SU-DHL-6 (cell line): ENCODE measurements around the gene GPX8.

Source experiments
- CTCF ChIP-seq: fragments of 200-600 bp; sonication (generic); IDR thresholded peaks from one replicate; pipeline ENCODE4 v1.5.1; 2017; ENCODE audit warnings: antibody characterized with exemption, mild to moderate bottlenecking, low read length, moderate library complexity; ENCODE audit not compliant: insufficient read depth, poor library complexity, severe bottlenecking
- EZH2phosphoT487 ChIP-seq: fragments of 200-600 bp; sonication (generic), shearing (Covaris generic); conservative IDR thresholded peaks from 2 replicates; pipeline ENCODE4 v1.6.1; 2018; ENCODE audit warnings: mild to moderate bottlenecking, antibody characterized with exemption, low read length, moderate library complexity, mixed read lengths

- no peak for TF ChIP-seq CTCF
- TF ChIP-seq EZH2phosphoT487 = no peak
Observed at GRCh38 chr5:55110217-55110616, 49.8 kb upstream of the GPX8 start.
